Activated CD4-positive, alpha-beta T cell treated with anti-CD3 and anti-CD28 coated beads for 36 hours (primary cell): ENCODE measurements around the gene ZFYVE28. TPM values are rescaled to one million over a fixed set of nuclear protein-coding genes. Genes with fewer than 3 reads are reported as not detected.

Source experiments
- ATAC-seq: fragments of 200-7000 bp; cut with Tn5 transposase; one replicate; pipeline ENCODE4 v1.10.0; 2021; ENCODE audit warnings: mild to moderate bottlenecking, moderate library complexity
- CTCF ChIA-PET: fragments of 350-600 bp; sonication (Branson Sonifier 250); formaldehyde crosslinking; loops from one replicate; lab custom pipeline; 2021; ENCODE audit warnings: antibody characterized with exemption; lab: Charles Lee
- POLR2A ChIA-PET: fragments of 350-600 bp; sonication (Branson Sonifier 250); formaldehyde crosslinking; loops from one replicate; lab custom pipeline; 2021; ENCODE audit warnings: antibody characterized with exemption, inconsistent platforms; lab: Charles Lee
- DNase-seq: peaks from one replicate; pipeline ENCODE4 v3.0.0-alpha.2; 2020
- H3K27ac Mint-ChIP-seq: one replicate; pipeline ENCODE4 v1.8.0; 2021; ENCODE audit warnings: mixed read lengths
- H3K27me3 Mint-ChIP-seq: one replicate; pipeline ENCODE4 v1.8.0; 2021; ENCODE audit warnings: mixed read lengths
- H3K36me3 Mint-ChIP-seq: one replicate; pipeline ENCODE4 v1.8.0; 2021; ENCODE audit warnings: low read depth, mixed read lengths
- H3K4me1 Mint-ChIP-seq: one replicate; pipeline ENCODE4 v1.8.0; 2021; ENCODE audit warnings: mixed read lengths
- H3K4me3 Mint-ChIP-seq: one replicate; pipeline ENCODE4 v1.8.0; 2021; ENCODE audit warnings: mild to moderate bottlenecking, moderate library complexity, mixed read lengths
- H3K9me3 Mint-ChIP-seq: one replicate; pipeline ENCODE4 v1.8.0; 2021; ENCODE audit warnings: low read depth, mixed read lengths
- intact Hi-C, 2 experiments: fragments of 100-400 bp; cut with DNase I in 1 of 2; cut with micrococcal nuclease in 1 of 2; formaldehyde crosslinking; loops; one replicate each; pipeline versions ENCODE4 v1.14.2 to v1.15.1; 2022 to 2024; cut with DNase I, micrococcal nuclease
- total RNA-seq, 2 experiments: library from RNA; stranded (reverse); gene quantifications; one replicate each; pipeline ENCODE4 v1.2.3, GENCODE V29; 2021

Gene ZFYVE28
- total RNA-seq, 2 experiments from 2014 or later, result 8.7 to 9.3 TPM

GRCh38 chr4:2303686-2304320 lies 114.6 kb downstream of the ZFYVE28 start:
- DNase-seq (no peak), ATAC-seq (no peak)
- no peak overlapping the region for H3K27ac Mint-ChIP-seq
- H3K27me3 Mint-ChIP-seq, result no peaks in the 10 kb centered on the region
- H3K36me3 Mint-ChIP-seq, result no peaks in the 10 kb centered on the region
- no peak overlapping the region for H3K4me3 Mint-ChIP-seq
- H3K4me1 Mint-ChIP-seq, result no peaks in the 10 kb centered on the region
- H3K9me3 Mint-ChIP-seq, result peaks cover 3% of the 10 kb centered on the region
- POLR2A ChIA-PET, result no interaction called here
- CTCF ChIA-PET, result no interaction called here
- intact Hi-C loops, result no loop called here

DNA sequence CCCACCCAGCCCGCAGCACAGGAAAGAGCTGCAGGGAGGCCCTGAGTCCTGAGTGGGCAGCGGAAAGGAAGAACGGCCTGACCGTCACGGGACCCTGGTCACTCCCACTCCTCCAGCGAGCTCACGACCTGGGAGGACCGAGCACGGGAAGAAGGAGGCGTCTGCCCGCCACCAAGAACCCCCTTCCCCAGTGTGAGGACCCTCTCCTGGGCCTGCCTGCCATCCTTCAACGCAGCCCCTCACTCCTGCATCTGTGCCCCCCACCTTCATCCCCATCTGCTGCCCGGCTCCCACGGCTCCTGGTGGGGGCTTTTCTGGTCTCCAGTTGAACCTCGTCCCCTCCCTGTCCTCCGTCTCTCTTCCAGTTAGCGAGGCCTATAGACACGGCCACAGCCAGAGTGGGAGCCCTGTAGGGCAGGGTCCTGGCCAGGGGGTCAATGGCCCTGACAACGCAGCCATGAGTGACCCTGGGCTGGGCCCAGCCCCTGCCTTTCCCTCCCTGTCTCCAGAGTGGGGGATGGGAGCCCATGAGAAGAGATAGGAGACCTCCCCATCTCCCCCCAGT lies 115.2 kb downstream of the ZFYVE28 start:
- POLR2A ChIA-PET, result no interaction called here
- ATAC-seq, result no peak
- H3K27me3 Mint-ChIP-seq, result no peaks in the 10 kb centered on the region

GRCh38 chr4:2302387-2303119 lies 115.9 kb downstream of the ZFYVE28 start:
- peaks cover 8% of the 10 kb centered on the region for H3K4me1 Mint-ChIP-seq
- H3K36me3 Mint-ChIP-seq, result no peaks in the 10 kb centered on the region
- intact Hi-C loops, result no loop called here
- no peak for ATAC-seq
- no peak overlapping the region for H3K4me3 Mint-ChIP-seq
- H3K9me3 Mint-ChIP-seq, result peaks cover 3% of the 10 kb centered on the region
- ChIA-PET CTCF (interaction anchor here (1.6 kb wide), 1 partner anchor 9 kb away, joined by 3 read pairs; no protein-coding TSS in a partner anchor), POLR2A (no interaction called here)
- no peaks in the 10 kb centered on the region for H3K27me3 Mint-ChIP-seq
- DNase-seq, result no peak
- H3K27ac Mint-ChIP-seq, result no peak overlapping the region

More for the DNA sequence above, 115.2 kb downstream of the ZFYVE28 start:
- H3K36me3 Mint-ChIP-seq, result no peaks in the 10 kb centered on the region
- H3K9me3 Mint-ChIP-seq, result peaks cover 3% of the 10 kb centered on the region
- CTCF ChIA-PET, result interaction anchor here (1.6 kb wide), 1 partner anchor 10 kb away, joined by 3 read pairs; no protein-coding TSS in a partner anchor
- peaks cover 2% of the 10 kb centered on the region for H3K4me1 Mint-ChIP-seq
- no peak for DNase-seq
- H3K27ac Mint-ChIP-seq, result no peak overlapping the region
- no peak overlapping the region for H3K4me3 Mint-ChIP-seq
- intact Hi-C loops, result no loop called here

DNA sequence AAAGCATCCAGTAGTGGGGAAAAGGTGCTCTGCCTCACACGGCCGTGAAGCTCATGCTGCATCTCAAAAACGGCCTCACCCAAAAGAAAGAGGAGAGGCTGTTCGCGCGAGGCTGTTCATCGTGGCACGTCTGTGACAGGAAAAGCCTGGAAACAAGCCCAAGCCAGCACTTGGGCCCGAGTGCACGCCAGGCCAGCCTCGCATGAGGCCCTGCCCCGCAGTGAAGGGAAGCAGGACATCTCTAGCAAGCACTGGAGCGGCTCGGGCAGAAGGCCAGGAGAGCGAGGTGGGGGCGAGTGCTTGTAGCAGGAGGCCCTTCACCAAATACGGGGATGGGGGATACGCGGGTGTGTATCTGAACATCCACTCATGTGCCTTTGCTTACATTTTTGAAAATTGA lies 116.6 kb downstream of the ZFYVE28 start:
- ATAC-seq (no peak), DNase-seq (no peak)
- H3K4me3 Mint-ChIP-seq, result no peak overlapping the region
- H3K27ac Mint-ChIP-seq, result no peak overlapping the region
- no peaks in the 10 kb centered on the region for H3K27me3 Mint-ChIP-seq
- H3K9me3 Mint-ChIP-seq, result peaks cover 1% of the 10 kb centered on the region
- intact Hi-C loops, result no loop called here
- POLR2A ChIA-PET, result no interaction called here
- peaks cover 12% of the 10 kb centered on the region for H3K4me1 Mint-ChIP-seq
- CTCF ChIA-PET, result interaction anchor here (1.0 to 1.6 kb wide), 2 partner anchors 8 to 20 kb away, joined by 3 read pairs; no protein-coding TSS in a partner anchor
- no peaks in the 10 kb centered on the region for H3K36me3 Mint-ChIP-seq

- Mint-ChIP-seq H3K36me3 (no peaks in the 10 kb centered on the region), H3K9me3 (no peaks in the 10 kb centered on the region), H3K4me3 (no peak overlapping the region), H3K27ac (no peak overlapping the region), H3K4me1 (peaks cover 15% of the 10 kb centered on the region), H3K27me3 (no peaks in the 10 kb centered on the region)
- DNase-seq (no peak), ATAC-seq (no peak)
- intact Hi-C loops, result no loop called here
- POLR2A ChIA-PET, result no interaction called here
- CTCF ChIA-PET, result interaction anchor here (1.0 kb wide), 1 partner anchor 19 kb away, joined by 3 read pairs; no protein-coding TSS in a partner anchor
These were observed 117.2 kb downstream of the ZFYVE28 start for GRCh38 chr4:2301225-2301642.

GRCh38 chr4:2300431-2301224 lies 117.8 kb downstream of the ZFYVE28 start:
- H3K4me3 Mint-ChIP-seq, result no peak overlapping the region
- intact Hi-C loops, result no loop called here
- H3K27me3 Mint-ChIP-seq, result no peaks in the 10 kb centered on the region
- H3K36me3 Mint-ChIP-seq, result no peaks in the 10 kb centered on the region
- no peaks in the 10 kb centered on the region for H3K9me3 Mint-ChIP-seq
- ChIA-PET CTCF (interaction anchor here (1.0 kb wide), 1 partner anchor 19 kb away, joined by 3 read pairs; no protein-coding TSS in a partner anchor), POLR2A (no interaction called here)
- ATAC-seq (no peak), DNase-seq (no peak)
- peaks cover 19% of the 10 kb centered on the region for H3K4me1 Mint-ChIP-seq
- no peak overlapping the region for H3K27ac Mint-ChIP-seq

GRCh38 chr4:2299794-2300193 lies 118.7 kb downstream of the ZFYVE28 start:
- ChIA-PET POLR2A (no interaction called here), CTCF (interaction anchor here (0.5 to 0.7 kb wide), 2 partner anchors 18 to 134 kb away, joined by 3 to 4 read pairs; no protein-coding TSS in a partner anchor)
- DNase-seq, result no peak
- no peaks in the 10 kb centered on the region for H3K27me3 Mint-ChIP-seq
- no peaks in the 10 kb centered on the region for H3K36me3 Mint-ChIP-seq
- no peaks in the 10 kb centered on the region for H3K9me3 Mint-ChIP-seq
- no peak for ATAC-seq
- H3K27ac Mint-ChIP-seq, result no peak overlapping the region
- no peak overlapping the region for H3K4me3 Mint-ChIP-seq
- intact Hi-C loops, result no loop called here
- peaks cover 23% of the 10 kb centered on the region for H3K4me1 Mint-ChIP-seq

DNA sequence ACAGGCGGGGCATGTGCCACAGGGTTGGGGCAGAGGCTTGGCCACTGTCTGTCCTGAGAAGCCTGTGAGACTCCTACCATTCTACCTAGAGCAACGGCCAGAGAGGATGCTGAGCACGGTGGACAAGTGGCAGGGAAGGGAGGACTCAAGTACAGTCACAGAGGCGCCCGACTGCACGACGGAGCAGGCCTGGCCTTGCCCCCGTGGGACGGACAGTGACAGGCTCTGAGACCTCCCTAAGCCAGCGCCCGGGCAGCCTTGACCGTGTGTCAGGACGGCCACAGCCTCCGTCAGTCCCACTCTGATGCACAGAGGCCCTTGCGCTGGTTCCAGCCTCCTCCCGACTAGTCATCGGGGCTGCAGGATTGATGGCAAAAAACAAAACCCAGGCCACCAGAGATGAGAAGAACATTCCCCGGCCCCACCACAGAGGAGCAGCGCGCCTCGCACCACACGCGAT lies 119.9 kb downstream of the ZFYVE28 start:
- ATAC-seq (no peak), DNase-seq (no peak)
- Mint-ChIP-seq H3K36me3 (no peaks in the 10 kb centered on the region), H3K4me3 (no peak overlapping the region), H3K9me3 (peaks cover 3% of the 10 kb centered on the region), H3K27ac (no peak overlapping the region), H3K4me1 (peaks cover 26% of the 10 kb centered on the region), H3K27me3 (no peaks in the 10 kb centered on the region)
- POLR2A ChIA-PET, result no interaction called here
- CTCF ChIA-PET, result no interaction called here
- intact Hi-C loops, result no loop called here

GRCh38 chr4:2297606-2298531 lies 120.6 kb downstream of the ZFYVE28 start:
- ATAC-seq, result peak; percentile 75
- Mint-ChIP-seq H3K9me3 (peaks cover 3% of the 10 kb centered on the region), H3K27ac (peak overlapping the region; percentile 44), H3K36me3 (no peaks in the 10 kb centered on the region), H3K4me1 (peaks cover 26% of the 10 kb centered on the region), H3K4me3 (no peak overlapping the region), H3K27me3 (no peaks in the 10 kb centered on the region)
- intact Hi-C loops, result no loop called here
- ChIA-PET POLR2A (no interaction called here), CTCF (interaction anchor here (0.5 kb wide), 1 partner anchor 62 kb away, joined by 3 read pairs; no protein-coding TSS in a partner anchor)
- DNase-seq, result peak; percentile 50
